Urinary bladder (tissue), 4 donors: ENCODE measurements around the gene AMIGO3. TPM values are rescaled to one million over a fixed set of nuclear protein-coding genes. Genes with fewer than 3 reads are reported as not detected.

Experiments
- DNase-seq: peaks from one replicate; pipeline ENCODE4 v3.0.0-alpha.2; 2015; ENCODE audit errors: extremely low spot score
- H3K27ac ChIP-seq: one replicate; pipeline ENCODE4 v1.5.1; 2013; ENCODE audit warnings: low read depth, mild to moderate bottlenecking, moderate library complexity
- H3K36me3 ChIP-seq: one replicate; pipeline ENCODE4 v1.6.1; 2013; ENCODE audit warnings: mild to moderate bottlenecking, moderate library complexity; ENCODE audit not compliant: insufficient read depth
- H3K4me1 ChIP-seq: one replicate; pipeline ENCODE4 v1.6.1; 2013; ENCODE audit warnings: mild to moderate bottlenecking, moderate library complexity; ENCODE audit not compliant: insufficient read depth
- H3K4me3 ChIP-seq: one replicate; pipeline ENCODE4 v1.5.1; 2013; ENCODE audit warnings: low read depth, low read length
- WGBS: extraction: QIAGEN DNeasy Blood & Tissue Kit; methylation state at CpG from one replicate; pipeline ENCODE4 v1.1.7; 2013; 5-methylcytosine and 5-hydroxymethylcytosine counted together
- polyA plus RNA-seq: library from polyadenylated mRNA; stranded (reverse); fragments of 200-250 nt; gene quantifications from one replicate; pipeline ENCODE4 v1.2.3, GENCODE V29; 2013
- total RNA-seq: library from RNA; depleted of rRNA; stranded (reverse); fragments of >200 nt; gene quantifications from one replicate; pipeline ENCODE4 v1.2.3, GENCODE V29; 2014
- donor health status: healthy with polysubstance abuse.
- donor health status: healthy.

AMIGO3 gene
- total and polyA plus RNA-seq, 2 donors = 1.1 TPM; not detected in 1

DNA sequence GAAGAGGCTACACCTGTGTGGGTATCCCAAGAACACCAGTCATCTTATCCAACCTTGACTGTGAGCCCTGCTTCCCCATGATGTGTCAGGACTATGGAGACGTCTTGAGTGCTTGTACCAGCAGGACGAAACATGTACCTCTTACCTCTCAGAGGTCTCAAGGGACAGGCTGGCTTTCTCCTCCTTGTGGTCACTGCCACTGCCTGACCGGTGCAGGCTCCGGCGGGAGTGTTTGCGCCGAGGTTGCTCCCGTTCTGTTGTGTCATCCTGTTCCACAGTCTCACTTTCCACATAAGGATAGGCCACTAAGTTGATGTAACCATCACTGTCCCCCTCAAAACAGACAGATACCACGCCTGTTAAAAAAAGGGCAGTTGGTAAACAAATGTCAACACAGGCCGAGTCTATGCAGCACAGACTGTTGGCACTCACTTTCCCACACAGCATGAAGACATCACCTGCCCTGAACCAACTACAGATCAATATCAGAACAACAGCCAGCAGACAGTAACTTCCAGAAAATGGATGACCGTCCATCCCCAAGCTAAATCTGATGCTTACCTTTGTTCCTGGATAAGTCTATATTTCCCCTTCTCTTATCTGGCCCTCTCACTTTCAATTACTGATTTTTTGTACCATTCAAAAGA is 18.7 kb upstream of the AMIGO3 start:
- Histone ChIP-seq H3K4me1 (no peaks in the 10 kb centered on the region), H3K27ac (no peak overlapping the region), H3K4me3 (no peak overlapping the region), H3K36me3 (peaks cover 4% of the 10 kb centered on the region)
- DNase-seq = no peak
- 92% methylated on average over 11 of the region's 11 CpGs for WGBS

DNA sequence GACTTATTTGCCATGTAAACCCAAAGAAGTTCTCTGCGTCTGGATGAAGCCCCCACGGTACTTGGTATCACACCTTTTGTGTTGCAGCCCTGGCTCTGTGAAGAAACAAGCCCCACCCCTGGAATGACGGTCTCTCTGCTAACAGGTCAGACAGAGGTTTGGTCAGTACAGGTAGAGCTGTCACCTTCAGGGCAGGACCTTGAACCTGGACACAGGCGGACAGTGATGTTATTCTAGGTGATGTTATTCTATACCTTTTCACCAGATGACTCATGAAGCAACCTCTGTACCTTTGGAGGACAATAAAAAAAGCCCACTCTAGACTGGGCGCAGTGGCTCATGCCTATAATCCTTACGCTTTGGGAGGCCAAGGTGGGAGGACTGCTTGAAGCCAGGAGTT is 15.3 kb upstream of the AMIGO3 start:
- no peak overlapping the region for H3K4me3 ChIP-seq
- WGBS = 93% methylated on average over 6 of the region's 6 CpGs
- H3K36me3 ChIP-seq = peaks cover 4% of the 10 kb centered on the region
- H3K27ac ChIP-seq = no peak overlapping the region
- DNase-seq = no peak
- H3K4me1 ChIP-seq = no peaks in the 10 kb centered on the region

GRCh38 chr3:49733551-49733950 is 14.1 kb upstream of the AMIGO3 start:
- WGBS = 93% methylated on average over 1 of the region's 1 CpG
- H3K4me3 ChIP-seq = no peak overlapping the region
- no peaks in the 10 kb centered on the region for H3K4me1 ChIP-seq
- H3K36me3 ChIP-seq = peaks cover 4% of the 10 kb centered on the region
- no peak for DNase-seq
- H3K27ac ChIP-seq = no peak overlapping the region

DNA sequence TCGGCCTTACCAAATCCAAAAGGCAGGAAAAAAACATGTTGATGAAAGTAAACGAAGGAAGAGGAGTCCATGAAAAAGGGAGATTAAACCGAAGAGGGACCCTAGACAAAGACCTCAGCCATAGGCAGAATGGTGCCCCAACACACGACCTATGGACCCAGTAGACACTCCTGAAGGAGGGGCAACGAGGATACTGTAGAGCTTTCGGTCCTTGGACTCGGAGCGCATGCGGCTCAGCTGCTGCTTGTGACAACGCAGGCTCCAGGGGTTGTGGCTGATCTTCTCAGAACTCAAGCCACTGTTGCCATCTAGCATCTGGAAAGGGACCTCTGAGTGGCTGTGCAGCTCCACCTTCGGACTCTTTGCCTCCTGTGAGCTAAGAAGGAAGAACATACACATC is 13.1 kb upstream of the AMIGO3 start:
- 94% methylated on average over 11 of the region's 11 CpGs for WGBS
- Histone ChIP-seq H3K4me3 (no peak overlapping the region), H3K36me3 (peaks cover 4% of the 10 kb centered on the region), H3K4me1 (no peaks in the 10 kb centered on the region), H3K27ac (no peak overlapping the region)
- no peak for DNase-seq

DNA sequence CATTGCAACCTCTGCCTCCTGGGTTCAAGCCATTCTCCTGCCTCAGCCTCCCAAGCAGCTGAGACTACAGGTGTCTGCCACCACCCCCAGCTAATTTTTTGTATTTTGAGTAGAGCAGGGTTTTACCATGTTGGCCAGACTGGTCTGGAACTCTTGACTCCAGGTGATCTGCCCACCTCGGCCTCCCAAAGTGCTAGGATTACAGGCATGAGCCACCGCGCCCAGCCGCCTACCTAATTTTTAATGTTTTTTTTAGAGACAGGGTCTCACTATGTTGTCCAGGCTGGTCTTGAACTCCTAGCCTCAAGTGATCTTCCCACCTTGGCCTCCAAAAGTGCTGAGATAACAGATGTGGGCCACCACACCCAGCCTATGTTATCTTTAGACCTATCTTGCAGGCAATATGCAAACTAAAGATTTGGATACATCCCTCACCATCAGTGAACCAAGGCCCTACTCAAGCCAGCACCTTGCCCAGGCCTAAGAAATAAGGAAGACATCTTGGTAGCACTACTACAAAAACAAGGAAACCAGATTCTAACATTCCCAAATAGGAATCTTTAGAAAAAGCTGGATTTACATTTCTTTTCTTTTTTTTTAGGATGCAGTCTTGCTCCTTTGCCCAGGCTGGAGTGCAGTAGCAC is 10.6 kb upstream of the AMIGO3 start:
- Histone ChIP-seq H3K4me1 (no peaks in the 10 kb centered on the region), H3K27ac (no peak overlapping the region), H3K4me3 (no peak overlapping the region), H3K36me3 (peaks cover 4% of the 10 kb centered on the region)
- WGBS = 98% methylated on average over 4 of the region's 4 CpGs
- DNase-seq = no peak

- H3K4me1 ChIP-seq = no peaks in the 10 kb centered on the region
- 94% methylated on average over 15 of the region's 15 CpGs for WGBS
- H3K4me3 ChIP-seq = no peak overlapping the region
- H3K36me3 ChIP-seq = no peaks in the 10 kb centered on the region
- no peak for DNase-seq
- no peak overlapping the region for H3K27ac ChIP-seq
Observed at GRCh38 chr3:49727924-49728361, 8.5 kb upstream of the AMIGO3 start.

- Histone ChIP-seq H3K4me1 (no peaks in the 10 kb centered on the region), H3K36me3 (no peaks in the 10 kb centered on the region), H3K4me3 (no peak overlapping the region), H3K27ac (no peak overlapping the region)
- no peak for DNase-seq
- 90% methylated on average over 19 of the region's 19 CpGs for WGBS
Observed at GRCh38 chr3:49727154-49727923, 7.9 kb upstream of the AMIGO3 start.

DNA sequence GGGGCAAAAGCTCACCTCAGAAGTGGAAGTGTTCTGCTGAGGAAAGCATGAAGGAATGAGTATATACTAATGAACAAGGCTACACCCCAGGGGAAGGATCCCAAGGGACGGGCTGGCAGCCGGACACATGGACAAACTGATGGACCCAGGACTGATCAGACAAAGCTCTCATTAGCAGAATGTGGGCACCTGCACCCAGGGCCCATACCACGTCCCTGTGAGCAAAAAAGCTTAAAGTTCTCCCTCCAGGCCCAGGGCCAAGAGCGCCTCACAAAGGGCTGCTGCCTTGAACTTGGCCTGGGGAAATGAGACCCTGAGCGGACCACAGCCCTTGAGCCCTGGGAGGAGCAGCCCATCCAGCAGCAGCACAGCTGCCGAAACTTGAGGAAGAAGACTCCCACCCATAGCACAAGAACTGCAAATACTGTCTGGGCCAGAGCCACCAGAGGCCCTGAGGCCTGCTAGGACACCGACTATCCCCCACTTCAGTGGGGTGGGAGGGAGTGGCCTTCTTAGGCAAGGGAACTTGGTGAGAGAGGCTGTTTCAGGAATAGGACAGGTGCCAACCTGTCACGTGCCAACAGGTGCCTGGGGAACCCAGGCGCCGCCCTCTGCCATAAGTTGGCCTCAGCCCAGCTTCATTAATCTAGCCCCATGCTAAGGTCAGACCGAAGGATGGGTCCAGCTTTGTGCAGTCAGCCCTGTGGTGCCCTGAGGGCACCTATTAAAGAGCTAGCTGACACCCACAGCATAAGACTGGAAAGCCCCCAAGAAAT is 6.6 kb upstream of the AMIGO3 start:
- Histone ChIP-seq H3K27ac (no peak overlapping the region), H3K4me3 (no peak overlapping the region), H3K36me3 (no peaks in the 10 kb centered on the region), H3K4me1 (no peaks in the 10 kb centered on the region)
- 89% methylated on average over 11 of the region's 11 CpGs for WGBS
- no peak for DNase-seq

DNA sequence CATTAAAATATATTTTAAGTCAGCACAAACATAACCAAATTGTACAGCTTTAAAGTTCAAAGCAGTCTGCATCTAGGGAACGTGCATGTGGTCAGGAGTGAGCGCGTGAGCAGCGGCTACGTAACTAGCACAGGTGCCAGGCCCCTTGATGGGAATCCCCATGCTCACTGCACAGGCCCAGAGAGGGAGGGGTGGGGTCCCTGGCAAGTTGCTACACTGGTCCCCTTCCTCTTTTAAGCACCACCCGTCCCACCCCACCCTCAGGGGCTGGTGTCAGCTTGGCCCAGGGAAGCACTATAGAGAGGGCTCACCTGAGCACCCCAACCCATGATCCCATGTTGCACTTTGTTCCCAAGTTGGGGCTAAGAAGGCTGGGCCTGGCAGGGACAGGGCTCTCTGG is 5.1 kb upstream of the AMIGO3 start:
- no peak for DNase-seq
- H3K4me1 ChIP-seq = no peaks in the 10 kb centered on the region
- peak overlapping the region; percentile 48 for H3K4me3 ChIP-seq
- H3K27ac ChIP-seq = peak overlapping the region; percentile 88
- no peaks in the 10 kb centered on the region for H3K36me3 ChIP-seq
- WGBS = 19% methylated on average over 6 of the region's 6 CpGs

DNA sequence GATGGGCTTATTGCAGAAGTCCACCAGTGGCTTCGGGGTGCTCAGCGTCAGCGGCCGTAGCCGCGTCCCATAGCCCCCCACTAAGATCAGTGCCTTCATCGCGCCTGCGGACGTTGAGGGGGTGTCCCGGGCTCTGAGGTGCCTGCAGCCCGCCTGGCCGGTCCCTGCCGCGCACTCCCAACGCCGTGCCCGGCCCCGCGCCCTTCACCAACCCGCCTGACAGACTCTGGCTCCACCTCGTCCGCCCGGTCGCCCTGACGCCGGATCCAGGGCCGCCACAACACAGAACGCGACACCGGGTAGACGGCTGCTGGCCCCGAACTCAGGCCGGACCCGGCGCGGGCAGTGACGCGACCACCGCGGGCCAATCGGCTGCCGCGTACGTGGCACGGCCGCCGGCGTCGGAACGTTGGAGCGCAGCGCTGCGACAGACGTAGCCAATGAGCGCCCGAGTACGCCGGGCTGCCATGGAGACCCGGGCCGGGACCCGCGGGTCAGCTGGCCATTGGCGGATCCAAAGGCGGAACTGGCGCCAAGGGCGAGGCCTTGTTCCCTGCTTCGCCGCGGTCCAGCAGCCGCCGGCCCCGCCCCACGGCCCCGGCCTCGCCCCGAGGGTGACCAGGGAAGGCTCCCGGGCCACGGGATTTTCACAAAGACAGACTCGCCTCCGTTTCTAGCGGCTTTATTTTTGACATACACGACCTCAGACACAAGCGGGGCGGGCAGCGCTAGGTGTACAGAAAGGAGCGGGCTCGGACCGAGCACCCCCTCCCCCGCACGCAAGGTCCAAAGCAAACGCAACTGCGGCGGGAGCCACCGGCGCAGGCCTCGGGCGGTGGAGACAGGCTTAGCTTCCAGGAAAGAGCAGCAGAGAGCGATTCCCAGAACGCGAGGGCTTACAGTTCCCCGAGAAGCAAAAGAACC is 4.4 kb upstream of the AMIGO3 start, which contains the start of gene GMPPB:
GMPPB (minus strand) TSS at position 324 of the 924 bp plus-strand sequence; CDS start at position 99, 225 bp downstream.
- Histone ChIP-seq H3K4me1 (no peaks in the 10 kb centered on the region), H3K4me3 (peak within 1 kb of the TSS; percentile 72), H3K27ac (peak within 1 kb of the TSS; percentile 96), H3K36me3 (no peaks in the 10 kb centered on the region)
- peak; percentile 83 for DNase-seq
- WGBS = under 1% methylated on average over 102 of the region's 102 CpGs

GRCh38 chr3:49723296-49723627 is 3.8 kb upstream of the AMIGO3 start:
- peak overlapping the region; percentile 72 for H3K4me3 ChIP-seq
- no peaks in the 10 kb centered on the region for H3K4me1 ChIP-seq
- DNase-seq = no peak
- WGBS = 0% methylated on average over 20 of the region's 20 CpGs
- H3K27ac ChIP-seq = peak overlapping the region; percentile 96
- no peaks in the 10 kb centered on the region for H3K36me3 ChIP-seq

DNA sequence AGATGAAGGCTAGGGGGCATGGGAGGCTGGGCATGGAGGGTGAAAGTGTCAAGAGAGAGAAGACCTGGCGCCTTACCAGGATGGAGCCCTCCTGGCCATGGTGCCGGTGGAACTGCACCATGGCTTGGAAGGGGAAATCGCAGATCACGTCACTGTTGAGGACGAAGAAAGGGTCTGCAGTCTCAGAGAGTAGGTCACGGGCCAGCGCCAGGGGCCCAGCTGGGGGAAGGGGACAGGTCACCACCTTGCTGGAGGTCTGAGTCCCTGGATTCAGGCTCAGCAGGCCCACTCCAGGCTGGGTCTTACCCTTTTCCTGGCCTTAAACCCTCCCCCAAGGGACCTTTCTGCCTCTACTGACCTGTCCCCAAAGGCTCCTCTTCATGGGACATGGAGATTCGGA is 3.4 kb upstream of the AMIGO3 start:
- no peaks in the 10 kb centered on the region for H3K36me3 ChIP-seq
- H3K4me1 ChIP-seq = no peaks in the 10 kb centered on the region
- 67% methylated on average over 8 of the region's 8 CpGs for WGBS
- H3K4me3 ChIP-seq = peak overlapping the region; percentile 72
- peak overlapping the region; percentile 28 for H3K27ac ChIP-seq
- DNase-seq = no peak
